Left ventricle myocardium superior (tissue), 1 donor: ENCODE data around the gene MEGF10. TPM values are rescaled to one million over a fixed set of nuclear protein-coding genes. Genes with fewer than 3 reads are reported as not detected.

ENCODE experiments used
- ATAC-seq: fragments of 200-7000 bp; cut with Tn5 transposase; one replicate; pipeline ENCODE4 v1.9.1; 2020; ENCODE audit warnings: mild to moderate bottlenecking, moderate library complexity
- DNase-seq: peaks from one replicate; pipeline ENCODE4 v3.0.0-alpha.2; 2020
- intact Hi-C: fragments of 100-400 bp; cut with micrococcal nuclease; formaldehyde crosslinking; loops from one replicate; pipeline ENCODE4 v1.11.0; 2022
- total RNA-seq: library from RNA; stranded (reverse); fragmentation: NEBNext Ultra II Directional; extraction: Animal tissue kit (Norgen Biotek cat#: 25700); gene quantifications from one replicate; pipeline ENCODE4 v1.2.1, GENCODE V29; 2021
- donor health status: DM: no; HTN: yes; CAD: no; lungs with severe emphysema.

MEGF10 gene
- total RNA-seq, 1 donor from 2014 or later = 0.37 TPM

DNA sequence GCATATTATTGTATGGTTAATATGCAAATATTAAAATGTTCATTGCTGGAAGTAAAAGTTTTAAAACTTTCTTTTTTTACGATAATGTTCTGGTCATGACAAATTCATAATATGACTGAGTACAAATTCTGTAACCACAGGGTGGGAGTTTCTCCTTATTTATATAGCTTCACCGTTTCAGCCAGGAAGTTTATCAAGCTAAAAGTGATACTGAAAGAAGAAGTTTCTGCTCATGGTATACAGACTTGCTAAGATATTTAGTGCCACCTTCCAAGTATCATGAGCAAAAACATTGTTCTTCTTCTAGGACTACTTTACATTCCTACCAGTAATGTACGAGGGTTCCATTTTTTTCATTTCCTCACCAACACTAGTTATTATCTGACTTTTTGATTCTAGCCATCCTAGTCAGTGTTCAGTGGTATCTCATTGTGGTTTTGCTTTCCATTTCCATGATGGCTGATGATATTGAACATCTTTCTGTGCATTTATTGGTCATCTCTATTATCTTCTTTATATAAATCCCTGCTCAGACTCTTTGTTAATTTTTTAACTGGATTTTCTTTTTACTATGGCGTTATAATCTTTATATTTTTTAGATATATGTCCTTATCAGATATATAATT is 132.7 kb downstream of the MEGF10 start:
- no peak for ATAC-seq
- intact Hi-C loops = no loop called here

DNA sequence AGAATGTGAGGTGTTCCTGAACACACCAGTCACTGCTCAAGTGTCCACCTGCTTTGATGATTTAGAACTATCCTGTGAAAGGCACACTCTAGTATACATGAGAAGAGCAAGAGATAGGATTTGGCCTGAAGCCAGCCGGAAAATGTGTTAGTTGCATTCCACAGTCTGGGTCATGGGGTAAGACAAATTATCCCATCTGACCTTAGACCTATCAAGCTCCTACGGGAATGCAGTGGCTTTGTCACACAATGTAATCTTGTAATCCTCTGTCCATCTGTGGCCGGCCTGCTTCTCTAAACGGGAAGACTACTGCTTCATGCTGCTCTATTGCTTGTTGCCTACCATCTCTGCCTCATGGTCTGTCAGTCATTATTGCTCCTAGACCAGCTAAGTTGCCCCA is 134.4 kb downstream of the MEGF10 start:
- ATAC-seq (peak; percentile 19), DNase-seq (no peak)
- intact Hi-C loops = no loop called here

More for the DNA sequence above, 132.7 kb downstream of the MEGF10 start:
- no peak for DNase-seq

- DNase-seq = no peak
- intact Hi-C loops = no loop called here
- ATAC-seq = no peak
Observed at GRCh38 chr5:127425868-127426267, 135.3 kb downstream of the MEGF10 start.

DNA sequence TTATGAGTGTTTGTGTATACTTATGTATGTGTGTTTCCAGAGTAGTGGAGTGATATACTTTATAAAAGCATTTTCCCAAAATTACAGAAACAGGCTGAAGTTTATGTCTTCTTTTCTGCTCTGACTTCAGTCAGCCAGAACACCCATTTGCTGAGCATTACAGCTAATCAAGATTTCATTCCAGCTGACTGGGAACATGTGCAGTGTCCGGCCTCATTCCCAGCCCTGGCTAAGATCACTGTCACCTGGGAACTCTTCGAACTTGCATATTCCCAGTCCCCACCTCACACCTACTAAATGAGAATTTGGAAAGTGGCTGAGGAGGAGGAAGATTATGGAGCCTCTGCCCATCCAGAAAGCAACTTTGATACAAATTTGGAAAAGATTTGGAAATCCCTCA is 136.1 kb downstream of the MEGF10 start:
- DNase-seq = no peak
- peak; percentile 84 for ATAC-seq
- intact Hi-C loops = no loop called here

DNA sequence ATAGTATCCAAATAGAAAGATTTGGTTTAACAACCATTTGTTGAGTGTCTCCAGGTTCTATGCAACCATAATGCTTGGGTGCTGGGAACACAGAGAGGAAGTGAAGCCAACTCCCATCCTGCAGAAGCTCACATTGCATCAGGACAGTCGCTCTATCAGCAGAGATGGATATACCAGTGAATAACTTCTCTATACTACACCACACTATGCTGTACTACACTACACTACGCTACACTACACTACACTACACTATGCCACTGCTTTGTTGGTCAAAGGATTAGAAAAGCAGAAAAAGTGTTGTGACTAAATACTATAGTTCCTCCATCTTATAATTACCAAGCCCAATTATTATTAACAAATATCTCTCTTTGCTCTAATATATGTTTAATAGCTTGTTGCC is 137.7 kb downstream of the MEGF10 start:
- DNase-seq = no peak
- no peak for ATAC-seq
- intact Hi-C loops = no loop called here

- intact Hi-C loops = no loop called here
- ATAC-seq = peak; percentile 41
- DNase-seq = no peak
Observed at GRCh38 chr5:127428748-127429147, 138.2 kb downstream of the MEGF10 start.

GRCh38 chr5:127429928-127430327 is 139.3 kb downstream of the MEGF10 start:
- DNase-seq (no peak), ATAC-seq (no peak)
- intact Hi-C loops = no loop called here

GRCh38 chr5:127430627-127431026 is 140.0 kb downstream of the MEGF10 start:
- ATAC-seq = no peak
- intact Hi-C loops = no loop called here
- DNase-seq = no peak

GRCh38 chr5:127431977-127432585 is 141.5 kb downstream of the MEGF10 start:
- intact Hi-C loops = no loop called here
- no peak for DNase-seq
- no peak for ATAC-seq

DNA sequence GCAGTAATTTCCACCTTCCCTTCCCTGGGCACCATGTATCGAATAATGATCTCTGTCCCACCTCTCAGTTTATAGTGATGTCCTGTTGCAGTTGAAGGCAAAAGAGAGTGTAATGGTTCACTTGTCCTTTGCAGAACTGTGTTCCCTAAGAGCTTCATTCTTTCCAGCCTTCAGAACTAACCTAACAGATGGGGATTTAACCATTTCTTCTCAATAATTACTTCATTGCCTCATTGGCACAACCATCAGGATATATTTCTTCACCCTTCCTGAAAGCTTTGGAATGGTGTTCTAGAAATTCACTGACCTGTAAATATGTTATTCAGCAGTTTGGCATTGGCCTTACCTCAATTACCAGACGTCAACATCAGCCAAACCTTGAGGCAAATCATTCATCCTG is 142.9 kb downstream of the MEGF10 start:
- ATAC-seq (no peak), DNase-seq (no peak)
- intact Hi-C loops = no loop called here

DNA sequence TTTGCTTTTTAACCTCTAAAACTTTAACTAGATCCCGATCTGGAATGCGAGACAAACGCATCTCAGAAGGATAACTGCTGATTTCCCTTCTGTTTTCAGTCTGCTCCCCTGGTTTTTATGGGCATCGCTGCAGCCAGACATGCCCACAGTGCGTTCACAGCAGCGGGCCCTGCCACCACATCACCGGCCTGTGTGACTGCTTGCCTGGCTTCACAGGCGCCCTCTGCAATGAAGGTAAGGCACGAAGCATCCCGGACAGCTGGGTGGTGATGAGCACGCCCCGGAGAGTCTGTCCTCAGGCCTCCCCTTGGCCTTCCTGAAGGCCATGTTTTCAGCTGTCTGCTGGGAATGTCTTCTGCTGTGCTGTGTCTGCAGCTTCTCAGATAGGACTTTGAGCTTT is 144.0 kb downstream of the MEGF10 start:
- no peak for ATAC-seq
- no peak for DNase-seq
- intact Hi-C loops = no loop called here

DNA sequence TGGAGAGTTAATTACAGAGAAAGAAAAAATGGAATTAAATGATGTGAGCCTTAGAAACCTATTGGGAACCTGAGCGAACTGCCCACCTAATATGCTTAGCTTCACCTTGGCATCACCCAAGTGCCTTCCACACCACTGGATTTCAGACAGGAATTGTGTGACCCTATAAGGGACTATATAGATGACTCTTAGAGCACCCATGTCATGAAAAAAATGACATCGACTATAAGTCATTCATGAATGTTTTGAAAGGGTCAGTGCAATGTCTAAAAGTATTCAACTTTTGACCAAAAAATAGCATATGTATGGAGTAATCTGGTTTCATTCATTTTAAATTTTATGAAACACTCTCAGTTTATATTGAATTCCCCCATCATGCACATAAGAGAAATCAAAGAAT is 145.2 kb downstream of the MEGF10 start:
- DNase-seq (no peak), ATAC-seq (no peak)
- intact Hi-C loops = no loop called here

DNA sequence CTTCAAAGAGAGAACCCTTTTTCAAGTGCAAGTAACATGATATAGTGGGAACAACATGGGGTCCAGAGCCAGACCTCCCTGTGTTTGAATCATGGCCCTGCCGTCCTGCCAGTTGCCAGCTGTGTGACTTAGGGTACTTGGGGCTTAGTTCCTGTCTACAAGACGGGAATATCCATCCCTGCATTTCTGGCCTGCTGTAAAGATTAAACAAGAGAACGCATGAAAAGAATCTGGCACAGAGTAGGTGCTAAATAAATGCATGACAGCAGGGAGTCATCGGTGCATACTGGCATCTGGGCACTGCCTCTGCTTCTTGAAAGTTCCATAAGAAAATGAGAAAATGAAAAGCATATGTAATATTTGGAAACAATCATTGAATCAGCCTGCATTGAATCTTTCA is 149.0 kb downstream of the MEGF10 start:
- ATAC-seq (peak; percentile 40), DNase-seq (no peak)
- intact Hi-C loops = no loop called here

GRCh38 chr5:127440831-127441230 is 150.2 kb downstream of the MEGF10 start:
- intact Hi-C loops = no loop called here
- no peak for DNase-seq
- no peak for ATAC-seq

DNA sequence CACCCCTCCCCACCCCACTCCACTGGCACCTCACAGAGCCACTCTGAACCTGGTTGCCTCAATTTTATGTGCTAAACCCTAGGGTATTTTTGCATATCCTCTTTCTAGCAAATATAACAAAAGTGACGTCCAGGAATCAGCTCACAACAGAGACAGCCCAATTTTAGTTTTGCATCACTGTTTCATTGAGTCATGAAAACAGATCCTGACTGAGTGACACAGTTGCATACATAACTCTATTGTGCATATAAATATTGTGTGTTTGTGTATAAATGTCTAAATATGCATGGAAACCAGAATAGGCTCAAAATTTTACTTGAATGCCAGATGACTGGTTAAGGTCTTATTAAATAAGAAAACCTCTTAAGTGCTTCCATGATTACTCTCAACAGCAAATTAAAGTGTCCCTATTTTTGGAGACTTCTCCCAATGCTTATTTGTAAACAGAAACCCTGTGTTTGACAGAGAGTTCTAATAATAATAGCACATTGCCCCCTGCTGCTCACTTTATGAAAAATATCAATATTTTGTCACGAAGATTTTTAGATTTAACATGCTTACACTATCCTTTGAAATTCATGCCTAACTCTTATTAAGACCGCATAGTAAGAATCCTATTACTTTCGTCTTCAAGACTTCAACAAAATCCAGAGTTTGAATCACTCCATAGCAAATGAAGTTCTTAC is 151.3 kb downstream of the MEGF10 start:
- DNase-seq (no peak), ATAC-seq (no peak)
- intact Hi-C loops = no loop called here

- DNase-seq (no peak), ATAC-seq (no peak)
- intact Hi-C loops = no loop called here
Observed at GRCh38 chr5:127444171-127444570, 153.6 kb downstream of the MEGF10 start.

GRCh38 chr5:127445328-127445727 is 154.7 kb downstream of the MEGF10 start:
- no peak for ATAC-seq
- intact Hi-C loops = no loop called here
- DNase-seq = no peak

- intact Hi-C loops = no loop called here
- ATAC-seq (no peak), DNase-seq (no peak)
Observed at GRCh38 chr5:127446626-127447025, 156.0 kb downstream of the MEGF10 start.

DNA sequence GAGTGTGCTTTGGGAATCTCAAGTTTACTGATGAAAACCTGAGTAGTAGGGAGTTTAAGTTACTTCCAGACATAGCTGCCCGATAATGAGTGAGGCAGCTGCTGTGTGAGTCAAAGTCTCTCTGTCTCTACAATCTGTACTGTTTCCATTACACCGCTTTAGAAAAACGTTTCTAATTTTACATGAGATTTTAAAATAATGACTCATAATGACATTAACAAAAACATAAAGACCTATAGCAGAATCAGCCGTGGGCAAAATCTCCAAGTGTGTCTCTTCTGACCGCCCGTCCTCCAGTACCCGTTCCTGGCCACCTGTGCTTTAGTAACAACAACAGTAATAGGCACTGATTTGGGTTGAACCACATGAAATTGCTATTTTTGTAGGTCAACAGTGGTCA is 157.2 kb downstream of the MEGF10 start:
- intact Hi-C loops = no loop called here
- DNase-seq = no peak
- ATAC-seq = no peak

GRCh38 chr5:127450046-127450445 is 159.4 kb downstream of the MEGF10 start:
- intact Hi-C loops = no loop called here
- DNase-seq (no peak), ATAC-seq (no peak)

- ATAC-seq (no peak), DNase-seq (no peak)
- intact Hi-C loops = no loop called here
Observed at GRCh38 chr5:127451096-127451495, 160.5 kb downstream of the MEGF10 start.
